ENCODE results near the gene CTTN. TPM values are rescaled to one million over a fixed set of nuclear protein-coding genes. Genes with fewer than 3 reads are reported as not detected.

The CTTN gene
- total RNA-seq, 1 donor from 2014 or later = 307 TPM

- Mint-ChIP-seq H3K36me3 (ENCODE audit: low read depth) (no peaks in the 10 kb centered on the region), H3K27ac (ENCODE audit: unreplicated experiment) (no peak overlapping the region), H3K27me3 (ENCODE audit: low read depth) (peaks cover 6% of the 10 kb centered on the region), H3K9me3 (ENCODE audit: low read depth) (no peaks in the 10 kb centered on the region), H3K4me3 (ENCODE audit: unreplicated experiment) (no peak overlapping the region), H3K4me1 (ENCODE audit: low read depth) (peaks cover 4% of the 10 kb centered on the region)
- peak; percentile 58 for DNase-seq (ENCODE audit: low spot score)
- TF ChIP-seq, protein P1, sequence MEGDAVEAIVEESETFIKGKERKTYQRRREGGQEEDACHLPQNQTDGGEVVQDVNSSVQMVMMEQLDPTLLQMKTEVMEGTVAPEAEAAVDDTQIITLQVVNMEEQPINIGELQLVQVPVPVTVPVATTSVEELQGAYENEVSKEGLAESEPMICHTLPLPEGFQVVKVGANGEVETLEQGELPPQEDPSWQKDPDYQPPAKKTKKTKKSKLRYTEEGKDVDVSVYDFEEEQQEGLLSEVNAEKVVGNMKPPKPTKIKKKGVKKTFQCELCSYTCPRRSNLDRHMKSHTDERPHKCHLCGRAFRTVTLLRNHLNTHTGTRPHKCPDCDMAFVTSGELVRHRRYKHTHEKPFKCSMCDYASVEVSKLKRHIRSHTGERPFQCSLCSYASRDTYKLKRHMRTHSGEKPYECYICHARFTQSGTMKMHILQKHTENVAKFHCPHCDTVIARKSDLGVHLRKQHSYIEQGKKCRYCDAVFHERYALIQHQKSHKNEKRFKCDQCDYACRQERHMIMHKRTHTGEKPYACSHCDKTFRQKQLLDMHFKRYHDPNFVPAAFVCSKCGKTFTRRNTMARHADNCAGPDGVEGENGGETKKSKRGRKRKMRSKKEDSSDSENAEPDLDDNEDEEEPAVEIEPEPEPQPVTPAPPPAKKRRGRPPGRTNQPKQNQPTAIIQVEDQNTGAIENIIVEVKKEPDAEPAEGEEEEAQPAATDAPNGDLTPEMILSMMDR (IDR thresholded peaks at IDR 0.05) = no peak
These were observed 79.3 kb downstream of the CTTN start for GRCh38 chr11:70477609-70478008.

DNA sequence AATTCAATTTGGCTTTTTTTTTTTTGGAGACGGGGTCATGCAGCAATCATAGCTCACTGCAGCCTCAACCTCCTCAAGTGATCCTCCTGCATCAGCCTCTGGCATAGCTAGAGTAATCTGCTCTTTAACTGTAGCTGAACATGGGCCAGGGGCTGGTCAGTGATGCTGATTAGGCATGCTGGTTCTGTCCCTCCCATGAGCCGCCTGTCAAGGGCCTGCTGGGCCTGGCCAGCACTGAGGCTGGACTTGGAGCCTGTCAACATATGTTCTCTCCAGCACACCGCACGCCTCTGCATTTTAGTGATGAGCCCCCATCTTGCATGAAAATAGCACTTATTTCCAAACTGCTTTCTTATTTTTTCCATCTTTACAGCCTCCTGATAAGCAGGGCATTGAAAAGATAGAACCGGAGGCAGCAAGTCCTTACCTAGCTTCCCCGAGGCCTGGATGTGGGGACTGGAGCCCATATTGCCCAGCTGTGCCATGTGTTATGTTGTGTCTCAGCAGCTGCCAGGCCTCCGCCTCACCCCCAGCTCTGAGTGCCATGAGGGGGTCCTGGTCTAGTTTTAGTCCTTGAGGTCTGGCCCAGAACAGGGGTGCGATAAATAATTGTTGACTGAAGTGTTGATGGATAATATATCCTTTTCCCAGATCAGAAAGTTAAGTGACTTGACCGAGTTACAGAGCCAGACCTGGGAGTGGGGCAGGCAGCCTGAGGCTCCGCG is 80.0 kb downstream of the CTTN start:
- Mint-ChIP-seq H3K27ac (ENCODE audit: unreplicated experiment) (no peak overlapping the region), H3K9me3 (ENCODE audit: low read depth) (no peaks in the 10 kb centered on the region), H3K4me3 (ENCODE audit: unreplicated experiment) (no peak overlapping the region), H3K4me1 (ENCODE audit: low read depth) (peaks cover 10% of the 10 kb centered on the region), H3K36me3 (ENCODE audit: low read depth) (no peaks in the 10 kb centered on the region), H3K27me3 (ENCODE audit: low read depth) (peaks cover 1% of the 10 kb centered on the region)
- TF ChIP-seq, protein P1 (IDR thresholded peaks at IDR 0.05) = no peak
- peak; percentile 54 for DNase-seq (ENCODE audit: low spot score)

GRCh38 chr11:70480711-70481110 is 82.4 kb downstream of the CTTN start:
- H3K4me1 Mint-ChIP-seq (ENCODE audit: low read depth) = peaks cover 10% of the 10 kb centered on the region
- TF ChIP-seq, protein P1 (IDR thresholded peaks at IDR 0.05) = no peak
- no peaks in the 10 kb centered on the region for H3K36me3 Mint-ChIP-seq (ENCODE audit: low read depth)
- peak; percentile 60 for DNase-seq (ENCODE audit: low spot score)
- H3K27me3 Mint-ChIP-seq (ENCODE audit: low read depth) = peaks cover 1% of the 10 kb centered on the region
- H3K27ac Mint-ChIP-seq (ENCODE audit: unreplicated experiment) = no peak overlapping the region
- no peak overlapping the region for H3K4me3 Mint-ChIP-seq (ENCODE audit: unreplicated experiment)
- no peaks in the 10 kb centered on the region for H3K9me3 Mint-ChIP-seq (ENCODE audit: low read depth)

GRCh38 chr11:70481625-70482528 is 83.5 kb downstream of the CTTN start:
- H3K27me3 Mint-ChIP-seq (ENCODE audit: low read depth) = peaks cover 1% of the 10 kb centered on the region
- H3K4me1 Mint-ChIP-seq (ENCODE audit: low read depth) = peaks cover 10% of the 10 kb centered on the region
- TF ChIP-seq, protein P1 (IDR thresholded peaks at IDR 0.05) = no peak
- H3K4me3 Mint-ChIP-seq (ENCODE audit: unreplicated experiment) = no peak overlapping the region
- no peaks in the 10 kb centered on the region for H3K9me3 Mint-ChIP-seq (ENCODE audit: low read depth)
- no peak overlapping the region for H3K27ac Mint-ChIP-seq (ENCODE audit: unreplicated experiment)
- H3K36me3 Mint-ChIP-seq (ENCODE audit: low read depth) = no peaks in the 10 kb centered on the region
- peak; percentile 38 for DNase-seq (ENCODE audit: low spot score)

GRCh38 chr11:70482529-70482917 is 84.2 kb downstream of the CTTN start:
- peak; percentile 68 for DNase-seq (ENCODE audit: low spot score)
- Mint-ChIP-seq H3K27me3 (ENCODE audit: low read depth) (peaks cover 1% of the 10 kb centered on the region), H3K36me3 (ENCODE audit: low read depth) (no peaks in the 10 kb centered on the region), H3K27ac (ENCODE audit: unreplicated experiment) (no peak overlapping the region), H3K4me3 (ENCODE audit: unreplicated experiment) (no peak overlapping the region), H3K9me3 (ENCODE audit: low read depth) (no peaks in the 10 kb centered on the region), H3K4me1 (ENCODE audit: low read depth) (peaks cover 10% of the 10 kb centered on the region)
- TF ChIP-seq, protein P1 (IDR thresholded peaks at IDR 0.05) = no peak
